Effector memory CD8-positive, alpha-beta T cell (primary cell): Measurements from ENCODE around the gene INSYN2B.

ENCODE experiments used
- ATAC-seq: fragments of 150-1000 bp; cut with Tn5 transposase; replicated peaks from 2 replicates; pipeline ENCODE4 v1.10.0; 2021; ENCODE audit warnings: mild to moderate bottlenecking, moderate library complexity
- DNase-seq, 3 experiments: peaks; one replicate each; pipeline ENCODE4 v3.0.0; 2021
- H3K27ac Mint-ChIP-seq, 2 donors: one replicate each; pipeline ENCODE4 v1.8.0; 2022; ENCODE audit warnings: mild to moderate bottlenecking in 2 of 2, mixed read lengths in 2 of 2, moderate library complexity in 2 of 2
- H3K27me3 Mint-ChIP-seq, 2 donors: one replicate each; pipeline ENCODE4 v1.8.0; 2022; ENCODE audit warnings: mixed read lengths in 2 of 2
- H3K36me3 Mint-ChIP-seq: one replicate; pipeline ENCODE4 v1.8.0; 2022; ENCODE audit warnings: mild to moderate bottlenecking, moderate library complexity, mixed read lengths; ENCODE audit not compliant: insufficient read depth
- H3K4me1 Mint-ChIP-seq, 2 donors: one replicate each; pipeline ENCODE4 v1.8.0; 2022; ENCODE audit warnings: low read depth in 2 of 2, mixed read lengths in 2 of 2
- H3K4me3 Mint-ChIP-seq, 2 donors: one replicate each; pipeline ENCODE4 v1.8.0; 2022; ENCODE audit warnings: mild to moderate bottlenecking in 2 of 2, mixed read lengths in 2 of 2, moderate library complexity in 2 of 2
- H3K9me3 Mint-ChIP-seq, 2 donors: one replicate each; pipeline ENCODE4 v1.8.0; 2022; ENCODE audit warnings: mixed read lengths in 2 of 2

The INSYN2B gene

DNA sequence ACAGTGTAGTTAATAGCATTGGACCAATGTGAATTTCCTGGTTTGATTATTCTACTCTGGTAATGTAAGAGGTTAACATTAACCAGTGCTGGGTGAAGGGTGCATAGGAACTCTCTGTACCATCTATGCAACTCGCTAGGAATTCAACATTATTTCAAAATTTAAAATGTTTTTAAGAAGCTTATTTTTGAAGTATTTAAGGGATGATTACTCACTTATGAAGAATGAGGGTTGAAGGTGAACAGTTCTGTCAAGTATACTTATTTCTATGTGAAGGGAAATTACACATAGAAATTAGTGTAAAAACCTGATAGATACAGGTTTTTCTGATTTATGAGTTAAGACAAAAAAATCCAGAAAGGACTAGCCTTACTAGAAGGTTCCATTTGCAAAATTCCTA is 165.8 kb downstream of the INSYN2B start:
- Mint-ChIP-seq H3K27me3 (no peaks in the 10 kb centered on the region), H3K36me3 (peaks cover 42% of the 10 kb centered on the region), H3K4me3 (no peak overlapping the region), H3K4me1 (peaks cover 6 to 26% of the 10 kb centered on the region in 2 donors), H3K9me3 (no peaks in the 10 kb centered on the region), H3K27ac (no peak overlapping the region)
- ATAC-seq = no peak
- DNase-seq = no peak
